ENCODE data around the gene METTL5. TPM values are rescaled to one million over a fixed set of nuclear protein-coding genes. Genes with fewer than 3 reads are reported as not detected.

METTL5 gene
- total RNA-seq, 1 experiment from 2014 or later, result 103 TPM

DNA sequence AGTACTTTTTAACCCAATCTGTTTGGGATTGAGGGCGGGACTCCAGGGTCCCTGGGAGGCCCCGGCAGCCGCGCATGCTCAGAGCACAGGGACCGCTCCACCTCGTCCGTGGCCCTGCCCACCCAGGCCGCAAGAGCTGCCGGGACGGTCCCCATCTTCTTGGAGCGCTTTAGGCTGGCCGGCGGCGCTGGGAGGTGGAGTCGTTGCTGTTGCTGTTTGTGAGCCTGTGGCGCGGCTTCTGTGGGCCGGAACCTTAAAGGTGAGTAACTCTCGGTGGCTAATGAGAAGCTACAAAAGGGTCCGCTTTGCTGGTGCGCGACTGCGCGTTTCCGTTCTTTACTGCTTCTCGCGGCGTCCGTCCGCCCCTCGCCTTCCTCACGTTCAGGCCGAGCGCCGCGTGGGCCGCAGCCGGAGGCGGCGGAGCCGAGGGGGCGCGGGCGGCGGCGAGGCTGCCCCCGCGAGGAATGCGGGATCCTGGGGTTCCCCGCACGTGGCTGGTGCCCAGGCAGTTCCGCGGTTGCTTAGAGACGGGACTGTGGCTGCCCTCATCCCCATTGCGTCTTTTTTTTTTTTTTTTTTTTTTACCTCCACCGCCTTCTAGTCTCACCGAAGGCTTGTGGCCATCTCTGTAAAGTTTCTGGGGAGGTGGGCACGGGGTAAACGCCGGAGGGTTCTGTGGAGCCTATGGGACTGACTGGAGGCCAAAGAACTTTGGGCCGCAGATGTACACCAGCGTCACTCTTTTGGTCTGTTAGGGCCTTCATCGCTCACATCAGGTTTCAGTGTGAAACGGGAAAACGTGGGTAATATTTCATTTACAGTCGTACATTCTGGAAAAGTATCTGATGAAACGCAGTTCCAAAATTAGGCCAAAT lies 25.8 kb downstream of the METTL5 start, which contains the start of gene SSB:
TSS of gene SSB (plus strand) at position 154 of the 875 bp plus-strand sequence. CDS start 2,090 bp downstream, outside the sequence.
- ATAC-seq (peak; percentile 99), DNase-seq (ENCODE audit: low read depth, low spot score) (peak; percentile 82)
- peaks cover 15 to 16% of the 10 kb centered on the region in 2 experiments; a peak in 2 of 4 replicates for H3K36me3 ChIP-seq (ENCODE audit: control insufficient read depth in 1 of 2, insufficient read depth in 2 of 2, low read length in 2 of 2)
- no peaks in the 10 kb centered on the region for H3K27me3 ChIP-seq (ENCODE audit: insufficient read depth, low read length)
- no peaks in the 10 kb centered on the region for H3K9me3 ChIP-seq (ENCODE audit: control insufficient read depth in 1 of 2, insufficient read depth in 1 of 2, low read depth in 1 of 2, low read length in 2 of 2)
- H3K79me2 ChIP-seq (ENCODE audit: insufficient read depth, low read length), result peaks cover 55% of the 10 kb centered on the region
- intact Hi-C loops (cut with micrococcal nuclease), result no loop called here
- ChIA-PET CTCF (interaction anchor here (1.0 kb wide), 1 partner anchor 25 kb away, joined by 3 read pairs; the partner anchor contains the start of gene METTL5), POLR2A (interaction anchor here (0.6 to 2.2 kb wide), 3 partner anchors 9 to 132 kb away, joined by 3 to 7 read pairs (median 5); no protein-coding TSS in a partner anchor), RAD21 (ENCODE audit: low non-redundant PET in 1 of 2, low total read pairs in 2 of 2, uncharacterized antibody in 2 of 2, unreplicated experiment in 2 of 2) (no interaction called here)
- 0 out of 2 replicates have a peak, but pooled peaks cover 7% of the 10 kb centered on the region for H4K20me1 ChIP-seq (ENCODE audit: insufficient read depth)
- H3K4me1 ChIP-seq (ENCODE audit: control insufficient read depth in 1 of 2, insufficient read depth in 2 of 2, low read length in 2 of 2), result peaks cover 6 to 16% of the 10 kb centered on the region in 2 experiments; a peak in 3 of 4 replicates
- peak within 1 kb of the TSS; percentile 78 for H3K4me2 ChIP-seq (ENCODE audit: low read length)
- peak within 1 kb of the TSS; percentile 67 to 76 for H3K4me3 ChIP-seq (replicated peaks in 1 of 2; ENCODE audit: low read depth in 1 of 2, low read length in 2 of 2)
- BruUV-seq (replicated peaks), result no TSS peak
- H2AFZ ChIP-seq (ENCODE audit: low read depth, low read length, poor library complexity, severe bottlenecking), result peak within 1 kb of the TSS; percentile 91
- peak within 1 kb of the TSS; percentile 89 for H3K27ac ChIP-seq (ENCODE audit: low read depth, low read length)
- H3K9ac ChIP-seq (ENCODE audit: low read length), result peak within 1 kb of the TSS; percentile 92
- H3K9me2 ChIP-seq (ENCODE audit: insufficient read depth), result no peaks in the 10 kb centered on the region
- TF ChIP-seq CBX3 (IDR thresholded peaks at IDR 0.05; ENCODE audit: low read depth) (no peak), EZH2 (IDR thresholded peaks at IDR 0.05) (no peak), RAD21 (IDR thresholded peaks at IDR 0.05; ENCODE audit: low read depth) (no peak), ELF1 (IDR thresholded peaks at IDR 0.05; ENCODE audit: borderline replicate concordance, low read depth) (no peak), ZNF274 (IDR thresholded peaks at IDR 0.05; ENCODE audit: low read depth, low read length) (no peak), JUND (IDR thresholded peaks at IDR 0.05) (no peak), EGR1 (IDR thresholded peaks at IDR 0.05; ENCODE audit: low read depth) (no peak), FOSL1 (IDR thresholded peaks at IDR 0.05; ENCODE audit: low read depth) (no peak), POLR2AphosphoS5 (IDR thresholded peaks at IDR 0.05; ENCODE audit: low read depth, low read length) (peak; percentile 98), YY1 (IDR thresholded peaks at IDR 0.05; ENCODE audit: extremely low read depth, insufficient replicate concordance, low read depth, low read length) (peak; percentile 49), CEBPB (IDR thresholded peaks at IDR 0.05; ENCODE audit: low read depth) (no peak), TCF7L2 (IDR thresholded peaks at IDR 0.05; ENCODE audit: borderline replicate concordance, extremely low read depth, insufficient read depth, insufficient read length) (no peak), SIN3A (IDR thresholded peaks at IDR 0.05; ENCODE audit: low read depth) (peak; percentile 83), EZH2phosphoT487 (IDR thresholded peaks at IDR 0.05; ENCODE audit: borderline replicate concordance) (no peak), SP1 (IDR thresholded peaks at IDR 0.05; ENCODE audit: low read depth) (no peak; the same call in 1 of the 2 replicates), POLR2A (IDR thresholded peaks at IDR 0.05; ENCODE audit: borderline replicate concordance, extremely low read depth, insufficient read depth, insufficient read length) (peak; percentile 84), ZFX (IDR thresholded peaks at IDR 0.05) (peak; percentile 86), SRF (IDR thresholded peaks at IDR 0.05; ENCODE audit: low read depth) (no peak)
- TF ChIP-seq, protein P1, sequence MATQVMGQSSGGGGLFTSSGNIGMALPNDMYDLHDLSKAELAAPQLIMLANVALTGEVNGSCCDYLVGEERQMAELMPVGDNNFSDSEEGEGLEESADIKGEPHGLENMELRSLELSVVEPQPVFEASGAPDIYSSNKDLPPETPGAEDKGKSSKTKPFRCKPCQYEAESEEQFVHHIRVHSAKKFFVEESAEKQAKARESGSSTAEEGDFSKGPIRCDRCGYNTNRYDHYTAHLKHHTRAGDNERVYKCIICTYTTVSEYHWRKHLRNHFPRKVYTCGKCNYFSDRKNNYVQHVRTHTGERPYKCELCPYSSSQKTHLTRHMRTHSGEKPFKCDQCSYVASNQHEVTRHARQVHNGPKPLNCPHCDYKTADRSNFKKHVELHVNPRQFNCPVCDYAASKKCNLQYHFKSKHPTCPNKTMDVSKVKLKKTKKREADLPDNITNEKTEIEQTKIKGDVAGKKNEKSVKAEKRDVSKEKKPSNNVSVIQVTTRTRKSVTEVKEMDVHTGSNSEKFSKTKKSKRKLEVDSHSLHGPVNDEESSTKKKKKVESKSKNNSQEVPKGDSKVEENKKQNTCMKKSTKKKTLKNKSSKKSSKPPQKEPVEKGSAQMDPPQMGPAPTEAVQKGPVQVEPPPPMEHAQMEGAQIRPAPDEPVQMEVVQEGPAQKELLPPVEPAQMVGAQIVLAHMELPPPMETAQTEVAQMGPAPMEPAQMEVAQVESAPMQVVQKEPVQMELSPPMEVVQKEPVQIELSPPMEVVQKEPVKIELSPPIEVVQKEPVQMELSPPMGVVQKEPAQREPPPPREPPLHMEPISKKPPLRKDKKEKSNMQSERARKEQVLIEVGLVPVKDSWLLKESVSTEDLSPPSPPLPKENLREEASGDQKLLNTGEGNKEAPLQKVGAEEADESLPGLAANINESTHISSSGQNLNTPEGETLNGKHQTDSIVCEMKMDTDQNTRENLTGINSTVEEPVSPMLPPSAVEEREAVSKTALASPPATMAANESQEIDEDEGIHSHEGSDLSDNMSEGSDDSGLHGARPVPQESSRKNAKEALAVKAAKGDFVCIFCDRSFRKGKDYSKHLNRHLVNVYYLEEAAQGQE (IDR thresholded peaks at IDR 0.05; ENCODE audit: low read depth), result no peak
- TF ChIP-seq, protein P2, sequence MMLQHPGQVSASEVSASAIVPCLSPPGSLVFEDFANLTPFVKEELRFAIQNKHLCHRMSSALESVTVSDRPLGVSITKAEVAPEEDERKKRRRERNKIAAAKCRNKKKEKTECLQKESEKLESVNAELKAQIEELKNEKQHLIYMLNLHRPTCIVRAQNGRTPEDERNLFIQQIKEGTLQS (IDR thresholded peaks at IDR 0.05), result no peak
- TF ChIP-seq, protein P3, sequence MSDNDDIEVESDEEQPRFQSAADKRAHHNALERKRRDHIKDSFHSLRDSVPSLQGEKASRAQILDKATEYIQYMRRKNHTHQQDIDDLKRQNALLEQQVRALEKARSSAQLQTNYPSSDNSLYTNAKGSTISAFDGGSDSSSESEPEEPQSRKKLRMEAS (IDR thresholded peaks at IDR 0.05), result peak; percentile 12; the same call in 1 of the 2 replicates
- TF ChIP-seq, protein P4, sequence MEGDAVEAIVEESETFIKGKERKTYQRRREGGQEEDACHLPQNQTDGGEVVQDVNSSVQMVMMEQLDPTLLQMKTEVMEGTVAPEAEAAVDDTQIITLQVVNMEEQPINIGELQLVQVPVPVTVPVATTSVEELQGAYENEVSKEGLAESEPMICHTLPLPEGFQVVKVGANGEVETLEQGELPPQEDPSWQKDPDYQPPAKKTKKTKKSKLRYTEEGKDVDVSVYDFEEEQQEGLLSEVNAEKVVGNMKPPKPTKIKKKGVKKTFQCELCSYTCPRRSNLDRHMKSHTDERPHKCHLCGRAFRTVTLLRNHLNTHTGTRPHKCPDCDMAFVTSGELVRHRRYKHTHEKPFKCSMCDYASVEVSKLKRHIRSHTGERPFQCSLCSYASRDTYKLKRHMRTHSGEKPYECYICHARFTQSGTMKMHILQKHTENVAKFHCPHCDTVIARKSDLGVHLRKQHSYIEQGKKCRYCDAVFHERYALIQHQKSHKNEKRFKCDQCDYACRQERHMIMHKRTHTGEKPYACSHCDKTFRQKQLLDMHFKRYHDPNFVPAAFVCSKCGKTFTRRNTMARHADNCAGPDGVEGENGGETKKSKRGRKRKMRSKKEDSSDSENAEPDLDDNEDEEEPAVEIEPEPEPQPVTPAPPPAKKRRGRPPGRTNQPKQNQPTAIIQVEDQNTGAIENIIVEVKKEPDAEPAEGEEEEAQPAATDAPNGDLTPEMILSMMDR (IDR thresholded peaks at IDR 0.05 in 2 of 3, conservative IDR thresholded peaks at IDR 0.05 in 1 of 3; ENCODE audit: borderline replicate concordance in 1 of 3, insufficient read depth in 1 of 3, low read depth in 2 of 3, low read length in 2 of 3), result no peak
